Activated T-cell treated with anti-CD3 and anti-CD28 coated beads, Interleukin-2, amount 50 U/mL, for 1 hour (primary cell): Measurements from ENCODE around the gene DEFB128.

Source experiments
- DNase-seq: peaks from one replicate; pipeline ENCODE4 v3.0.0-alpha.2; 2020

The DEFB128 gene

DNA sequence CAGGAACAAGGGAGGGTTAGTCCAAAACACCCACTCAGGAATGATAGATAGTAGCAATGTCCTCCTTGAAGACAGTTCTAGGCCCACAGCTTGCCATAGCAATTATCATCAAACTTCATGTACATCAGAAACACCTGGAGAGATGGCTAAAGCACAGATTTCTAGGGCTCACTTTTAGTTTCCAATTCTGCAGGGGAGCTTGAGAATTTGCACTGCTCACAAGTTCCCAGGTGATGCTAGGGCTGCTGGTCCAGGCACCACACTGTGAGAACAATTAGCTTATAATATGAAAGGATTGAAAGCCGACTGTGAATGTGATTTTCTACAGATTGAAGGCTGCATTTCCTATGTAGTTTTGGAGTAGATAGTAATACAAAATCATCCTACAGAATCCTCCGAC is 43.6 kb downstream of the DEFB128 start:
- no peak for DNase-seq

- DNase-seq = no peak
These were observed 47.2 kb downstream of the DEFB128 start, which contains the start of gene DEFB126 for GRCh38 chr20:142290-142689. Gene DEFB126 (plus strand): TSS chr20:142590. CDS start chr20:142629, 39 bp downstream.
